SW 1271 (cell line): Measurements from ENCODE around the gene RASD2.

Experiments used
- DNase-seq, 2 experiments: peaks; one replicate each; lab custom pipeline; 2025; lab: John Stamatoyannopoulos, UW

RASD2 gene

GRCh38 chr22:35560824-35561223 is 20.2 kb downstream of the RASD2 start:
- no peak for DNase-seq

GRCh38 chr22:35561796-35562526 is 21.3 kb downstream of the RASD2 start:
- peak in 1 of 2 experiments; percentile 56 for DNase-seq

GRCh38 chr22:35563211-35563610 is 22.6 kb downstream of the RASD2 start:
- no peak for DNase-seq

GRCh38 chr22:35564975-35565867 is 24.6 kb downstream of the RASD2 start:
- DNase-seq: no peak

- no peak for DNase-seq
Observed at GRCh38 chr22:35567351-35568141, 26.9 kb downstream of the RASD2 start.

GRCh38 chr22:35568751-35569739 is 28.4 kb downstream of the RASD2 start:
- no peak for DNase-seq

GRCh38 chr22:35569916-35570315 is 29.3 kb downstream of the RASD2 start:
- DNase-seq: no peak

- no peak for DNase-seq
Observed at GRCh38 chr22:35570686-35571194, 30.1 kb downstream of the RASD2 start.

- DNase-seq: no peak
Observed at GRCh38 chr22:35572556-35572955, 31.9 kb downstream of the RASD2 start.

- no peak for DNase-seq
Observed at GRCh38 chr22:35575116-35575748, 34.6 kb downstream of the RASD2 start.

GRCh38 chr22:35576671-35577070 is 36.0 kb downstream of the RASD2 start:
- DNase-seq: no peak

GRCh38 chr22:35577799-35578659 is 37.4 kb downstream of the RASD2 start:
- no peak for DNase-seq

- no peak for DNase-seq
Observed at GRCh38 chr22:35578836-35579575, 38.4 kb downstream of the RASD2 start.

- DNase-seq: no peak
Observed at GRCh38 chr22:35580351-35581022, 39.9 kb downstream of the RASD2 start.

GRCh38 chr22:35581023-35581413 is 40.4 kb downstream of the RASD2 start:
- DNase-seq: no peak

- no peak for DNase-seq
Observed at GRCh38 chr22:35582218-35582860, 41.7 kb downstream of the RASD2 start.

GRCh38 chr22:35582861-35583670 is 42.4 kb downstream of the RASD2 start:
- peak in 1 of 2 experiments; percentile 43 for DNase-seq
